Activated CD8-positive, alpha-beta T cell treated with anti-CD3 and anti-CD28 coated beads, Interleukin-2, amount 10 ng/mL, durations not matched to agents 7 days and 5 days (primary cell): Measurements from ENCODE around the gene CRYBG2. TPM values are rescaled to one million over a fixed set of nuclear protein-coding genes. Genes with fewer than 3 reads are reported as not detected.

Experiments
- ATAC-seq: fragments of 150-1000 bp; cut with Tn5 transposase; one replicate; pipeline ENCODE4 v1.10.0; 2021; ENCODE audit warnings: moderate library complexity
- CTCF ChIA-PET: fragments of 350-600 bp; sonication (Branson Sonifier 250); formaldehyde crosslinking; loops from one replicate; lab custom pipeline; 2021; ENCODE audit warnings: antibody characterized with exemption; lab: Charles Lee
- POLR2A ChIA-PET: fragments of 350-600 bp; sonication (Branson Sonifier 250); formaldehyde crosslinking; loops from one replicate; lab custom pipeline; 2021; ENCODE audit warnings: antibody characterized with exemption; lab: Charles Lee
- DNase-seq: peaks from one replicate; pipeline ENCODE4 v3.0.0-alpha.2; 2020
- H3K27ac Mint-ChIP-seq: one replicate; pipeline ENCODE4 v1.8.0; 2021; ENCODE audit warnings: mild to moderate bottlenecking, mixed read lengths
- H3K27me3 Mint-ChIP-seq: one replicate; pipeline ENCODE4 v1.8.0; 2021; ENCODE audit warnings: low read depth, mixed read lengths
- H3K36me3 Mint-ChIP-seq: one replicate; pipeline ENCODE4 v1.8.0; 2021; ENCODE audit warnings: low read depth, mixed read lengths
- H3K4me1 Mint-ChIP-seq: one replicate; pipeline ENCODE4 v1.8.0; 2021; ENCODE audit warnings: low read depth, mixed read lengths
- H3K4me3 Mint-ChIP-seq: one replicate; pipeline ENCODE4 v1.8.0; 2021; ENCODE audit warnings: mild to moderate bottlenecking, mixed read lengths
- H3K9me3 Mint-ChIP-seq: one replicate; pipeline ENCODE4 v1.8.0; 2022; ENCODE audit warnings: mixed read lengths; ENCODE audit not compliant: insufficient read depth
- total RNA-seq, 2 experiments: library from RNA; stranded (reverse); gene quantifications; one replicate each; pipeline ENCODE4 v1.2.3, GENCODE V29; 2021

CRYBG2 gene
- total RNA-seq, 2 experiments from 2014 or later = 7.6 to 8.7 TPM

DNA sequence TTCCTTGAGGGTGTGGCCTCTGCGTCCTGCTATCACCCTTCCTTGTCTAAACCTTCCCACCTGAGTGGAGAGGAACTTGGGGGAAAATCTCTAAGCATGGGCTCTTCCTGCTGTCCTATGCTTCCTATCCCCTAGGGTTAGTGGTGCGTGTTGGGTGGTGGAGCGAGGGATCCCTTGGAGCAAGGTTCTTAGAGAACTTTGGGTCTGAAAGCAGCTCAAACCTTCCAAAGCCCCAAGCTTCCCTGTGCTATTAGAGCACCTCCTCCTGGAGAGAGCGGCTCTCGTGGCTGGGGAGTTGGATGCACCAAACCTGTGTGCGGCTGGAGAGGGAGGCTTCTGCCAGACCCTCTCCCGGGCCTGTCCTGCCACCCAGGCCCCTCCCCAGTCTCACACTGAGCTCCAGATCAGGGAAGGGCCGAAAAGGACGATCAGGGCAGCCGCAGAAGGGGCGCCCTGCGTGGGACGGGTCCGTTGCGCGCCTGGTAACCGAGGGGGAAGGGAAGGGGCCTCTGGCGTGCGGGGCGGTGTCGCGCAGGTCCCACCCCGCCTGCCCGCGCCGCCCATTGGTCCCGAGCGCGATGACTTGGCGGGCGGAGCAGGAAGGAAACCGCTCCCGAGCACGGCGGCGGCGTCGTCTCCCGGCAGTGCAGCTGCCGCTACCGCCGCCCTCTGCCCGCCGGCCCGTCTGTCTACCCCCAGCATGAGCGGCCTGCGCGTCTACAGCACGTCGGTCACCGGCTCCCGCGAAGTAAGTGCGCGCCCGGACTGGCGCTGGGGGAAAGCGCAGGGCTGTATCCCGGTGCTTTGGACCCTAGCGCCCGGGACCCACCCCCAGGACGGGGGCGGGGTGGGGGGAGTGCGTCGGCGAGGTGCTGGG lies 74.2 kb downstream of the CRYBG2 start, which contains the start of gene SH3BGRL3:
SH3BGRL3 (plus strand) TSS at position 631 of the 877 bp plus-strand sequence; CDS start at position 701, 70 bp downstream.
- peak; percentile 90 for DNase-seq
- ChIA-PET POLR2A (interaction anchor here (0.6 to 19.5 kb wide), 6 partner anchors 10 to 153 kb away, joined by 3 to 409 read pairs (median 6); partner anchors contain the start of genes CD52, DHDDS and UBXN11), CTCF (interaction anchor here (1.2 to 9.1 kb wide), 11 partner anchors 9 to 135 kb away, joined by 4 to 206 read pairs (median 6); partner anchors contain the start of genes CD52, CEP85 and ZNF593)
- Mint-ChIP-seq H3K4me3 (peak within 1 kb of the TSS; percentile 89), H3K36me3 (peaks cover 84% of the 10 kb centered on the region), H3K9me3 (no peaks in the 10 kb centered on the region), H3K4me1 (peaks cover 85% of the 10 kb centered on the region), H3K27me3 (no peaks in the 10 kb centered on the region), H3K27ac (peak within 1 kb of the TSS; percentile 96)
- peak; percentile 64 for ATAC-seq

DNA sequence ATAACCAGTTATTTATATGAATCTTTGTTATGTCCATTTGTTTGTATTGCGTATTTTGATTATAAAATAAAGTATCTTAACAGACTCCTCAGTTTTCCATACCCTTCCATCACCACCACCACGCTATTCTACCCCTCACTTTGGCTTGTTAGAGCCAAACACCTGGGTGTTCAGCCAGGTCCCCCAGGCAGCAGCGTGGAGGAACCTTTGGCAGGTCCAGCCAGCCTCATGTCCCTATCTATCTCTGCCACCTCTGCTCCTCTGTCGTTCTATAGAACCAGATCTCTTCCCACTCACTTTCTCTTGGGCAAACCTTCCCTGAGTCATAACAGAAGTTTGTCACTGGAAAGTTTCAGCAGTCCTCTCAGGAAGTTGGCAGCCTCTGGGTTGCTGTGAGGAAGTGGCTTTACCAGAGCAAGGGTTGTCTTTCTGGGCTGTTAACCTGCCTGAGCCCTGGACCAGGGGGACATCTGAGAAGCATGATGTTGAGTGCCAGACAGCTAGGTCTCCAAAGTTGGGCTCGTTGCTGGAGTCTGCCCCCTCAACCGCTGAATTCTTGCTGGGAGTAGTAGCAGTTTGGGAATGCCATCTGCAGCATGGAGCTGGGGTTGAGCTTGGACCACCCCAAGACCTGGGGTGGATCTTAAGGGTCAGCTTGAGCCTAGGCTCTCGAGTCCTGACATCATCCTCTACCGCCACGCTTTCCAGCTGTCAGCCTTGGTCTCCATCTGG lies 75.0 kb downstream of the CRYBG2 start:
- Mint-ChIP-seq H3K4me3 (peak overlapping the region; percentile 89), H3K9me3 (no peaks in the 10 kb centered on the region), H3K4me1 (peaks cover 84% of the 10 kb centered on the region), H3K36me3 (peaks cover 83% of the 10 kb centered on the region), H3K27ac (peak overlapping the region; percentile 91), H3K27me3 (no peaks in the 10 kb centered on the region)
- ChIA-PET CTCF (interaction anchor here (1.2 to 9.1 kb wide), 12 partner anchors 10 to 134 kb away, joined by 4 to 206 read pairs (median 6); partner anchors contain the start of genes CD52, CEP85 and ZNF593), POLR2A (interaction anchor here (0.9 to 19.5 kb wide), 5 partner anchors 11 to 154 kb away, joined by 3 to 409 read pairs (median 10); partner anchors contain the start of genes CD52, DHDDS and UBXN11)
- DNase-seq = no peak
- no peak for ATAC-seq

DNA sequence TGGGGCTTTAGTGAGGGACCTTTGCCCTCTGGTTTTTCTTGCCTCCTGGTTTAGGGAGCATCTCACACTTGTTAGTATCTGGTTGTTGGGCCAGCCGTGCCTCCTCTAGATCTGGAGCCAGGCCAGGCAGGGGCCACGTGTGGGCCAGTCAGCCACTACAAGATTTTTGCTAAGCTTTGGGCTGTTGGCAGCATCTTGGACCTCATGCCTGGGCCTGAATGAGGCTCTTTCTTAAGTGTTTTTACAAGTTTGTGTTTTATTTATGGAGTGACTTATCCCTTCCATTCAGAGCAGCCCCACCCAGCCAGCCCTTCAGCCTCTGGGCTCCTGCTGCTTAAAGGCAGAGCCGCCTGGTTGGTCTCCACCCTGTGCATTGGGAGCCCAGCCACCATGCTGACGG lies 75.6 kb downstream of the CRYBG2 start:
- ChIA-PET CTCF (interaction anchor here (1.2 to 9.1 kb wide), 9 partner anchors 10 to 139 kb away, joined by 4 to 206 read pairs (median 39); partner anchors contain the start of genes CD52 and CEP85), POLR2A (interaction anchor here (19.5 kb wide), 1 partner anchor 40 kb away, joined by 409 read pairs; the partner anchor contains the start of gene CD52)
- Mint-ChIP-seq H3K36me3 (peaks cover 77% of the 10 kb centered on the region), H3K27ac (peak overlapping the region; percentile 91), H3K27me3 (no peaks in the 10 kb centered on the region), H3K9me3 (no peaks in the 10 kb centered on the region), H3K4me1 (peaks cover 78% of the 10 kb centered on the region), H3K4me3 (peak overlapping the region; percentile 36)
- DNase-seq (no peak), ATAC-seq (no peak)

DNA sequence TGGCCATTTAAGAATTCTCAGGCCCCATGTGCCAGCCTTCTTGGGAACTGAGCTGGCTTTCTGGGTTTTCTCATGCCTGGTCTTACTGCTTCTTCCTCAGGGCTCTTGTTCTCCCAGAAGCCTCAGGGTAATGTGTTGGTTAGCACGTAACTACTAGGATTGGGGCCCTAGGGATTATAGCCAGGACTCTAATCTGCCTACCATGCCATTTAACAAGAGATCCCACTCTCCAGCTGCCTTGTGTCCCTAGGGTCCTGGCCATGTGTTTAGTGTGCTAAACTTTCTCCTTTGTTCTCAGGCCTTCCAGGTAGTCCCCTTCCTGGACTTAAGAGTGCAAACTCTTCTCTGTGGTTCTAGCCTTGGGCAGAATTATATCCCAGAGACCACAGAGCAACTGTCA lies 76.2 kb downstream of the CRYBG2 start:
- H3K27ac Mint-ChIP-seq = peak overlapping the region; percentile 91
- H3K4me3 Mint-ChIP-seq = no peak overlapping the region
- H3K36me3 Mint-ChIP-seq = peaks cover 75% of the 10 kb centered on the region
- ChIA-PET POLR2A (interaction anchor here (2.4 to 19.5 kb wide), 3 partner anchors 8 to 40 kb away, joined by 12 to 409 read pairs (median 14); partner anchors contain the start of gene CD52), CTCF (interaction anchor here (0.7 to 9.1 kb wide), 13 partner anchors 7 to 154 kb away, joined by 3 to 206 read pairs (median 29); partner anchors contain the start of genes CD52 and CEP85)
- no peaks in the 10 kb centered on the region for H3K9me3 Mint-ChIP-seq
- no peak for ATAC-seq
- DNase-seq = no peak
- H3K4me1 Mint-ChIP-seq = peaks cover 72% of the 10 kb centered on the region
- H3K27me3 Mint-ChIP-seq = no peaks in the 10 kb centered on the region

DNA sequence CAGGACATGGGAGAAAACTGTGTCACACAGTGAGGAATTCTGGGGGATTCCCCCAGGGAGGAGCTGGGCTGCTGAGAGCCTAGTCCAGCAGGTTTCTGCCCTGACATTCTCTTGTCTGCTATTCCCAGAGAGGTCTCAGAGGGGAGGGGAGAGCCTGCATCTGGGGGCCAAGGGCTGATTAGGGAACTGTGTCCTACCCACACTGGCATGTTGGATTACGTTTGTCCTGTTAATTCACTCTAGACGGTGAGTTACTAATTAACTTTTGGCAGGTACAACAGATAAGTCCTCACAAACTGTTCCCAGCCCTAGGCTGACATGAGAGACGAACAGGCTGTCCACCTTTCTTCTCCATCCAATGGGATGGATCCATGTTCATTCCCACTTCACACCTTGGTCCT lies 76.7 kb downstream of the CRYBG2 start:
- Mint-ChIP-seq H3K4me3 (peak overlapping the region; percentile 26), H3K36me3 (peaks cover 73% of the 10 kb centered on the region), H3K27me3 (no peaks in the 10 kb centered on the region), H3K27ac (peak overlapping the region; percentile 91), H3K4me1 (peaks cover 68% of the 10 kb centered on the region), H3K9me3 (no peaks in the 10 kb centered on the region)
- DNase-seq (no peak), ATAC-seq (no peak)
- POLR2A ChIA-PET = interaction anchor here (2.4 to 19.5 kb wide), 3 partner anchors 8 to 41 kb away, joined by 12 to 409 read pairs (median 14); partner anchors contain the start of gene CD52
- CTCF ChIA-PET = interaction anchor here (0.7 to 9.1 kb wide), 15 partner anchors 8 to 154 kb away, joined by 3 to 206 read pairs (median 6); partner anchors contain the start of genes CD52 and CEP85

DNA sequence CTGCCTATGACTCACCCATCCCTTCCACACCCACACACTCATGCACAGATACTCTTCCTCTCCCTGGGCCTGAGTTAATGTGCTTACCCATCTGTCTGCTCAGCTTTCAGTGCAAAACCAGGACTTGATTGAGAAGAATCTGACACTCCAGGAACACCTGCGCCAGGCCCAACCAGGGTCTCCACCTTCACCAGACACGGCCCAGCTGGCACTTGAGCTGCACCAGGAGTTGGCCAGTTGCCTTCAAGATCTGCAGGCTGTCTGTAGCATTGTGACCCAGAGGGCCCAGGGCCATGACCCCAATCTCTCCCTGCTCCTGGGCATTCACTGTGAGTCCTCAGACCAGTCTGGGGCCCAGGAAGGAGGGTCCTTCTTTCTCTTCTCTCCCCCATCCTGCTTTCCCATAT lies 77.5 kb downstream of the CRYBG2 start:
- POLR2A ChIA-PET = interaction anchor here (0.7 to 19.5 kb wide), 6 partner anchors 9 to 173 kb away, joined by 3 to 409 read pairs (median 9); partner anchors contain the start of gene CD52
- H3K4me3 Mint-ChIP-seq = peak overlapping the region; percentile 26
- no peaks in the 10 kb centered on the region for H3K9me3 Mint-ChIP-seq
- CTCF ChIA-PET = interaction anchor here (0.7 to 9.1 kb wide), 32 partner anchors 9 to 233 kb away, joined by 3 to 206 read pairs (median 6); partner anchors contain the start of genes CD52, CEP85, DHDDS and HMGN2
- DNase-seq (no peak), ATAC-seq (no peak)
- H3K36me3 Mint-ChIP-seq = peaks cover 70% of the 10 kb centered on the region
- peak overlapping the region; percentile 91 for H3K27ac Mint-ChIP-seq
- H3K27me3 Mint-ChIP-seq = no peaks in the 10 kb centered on the region
- H3K4me1 Mint-ChIP-seq = peaks cover 59% of the 10 kb centered on the region

DNA sequence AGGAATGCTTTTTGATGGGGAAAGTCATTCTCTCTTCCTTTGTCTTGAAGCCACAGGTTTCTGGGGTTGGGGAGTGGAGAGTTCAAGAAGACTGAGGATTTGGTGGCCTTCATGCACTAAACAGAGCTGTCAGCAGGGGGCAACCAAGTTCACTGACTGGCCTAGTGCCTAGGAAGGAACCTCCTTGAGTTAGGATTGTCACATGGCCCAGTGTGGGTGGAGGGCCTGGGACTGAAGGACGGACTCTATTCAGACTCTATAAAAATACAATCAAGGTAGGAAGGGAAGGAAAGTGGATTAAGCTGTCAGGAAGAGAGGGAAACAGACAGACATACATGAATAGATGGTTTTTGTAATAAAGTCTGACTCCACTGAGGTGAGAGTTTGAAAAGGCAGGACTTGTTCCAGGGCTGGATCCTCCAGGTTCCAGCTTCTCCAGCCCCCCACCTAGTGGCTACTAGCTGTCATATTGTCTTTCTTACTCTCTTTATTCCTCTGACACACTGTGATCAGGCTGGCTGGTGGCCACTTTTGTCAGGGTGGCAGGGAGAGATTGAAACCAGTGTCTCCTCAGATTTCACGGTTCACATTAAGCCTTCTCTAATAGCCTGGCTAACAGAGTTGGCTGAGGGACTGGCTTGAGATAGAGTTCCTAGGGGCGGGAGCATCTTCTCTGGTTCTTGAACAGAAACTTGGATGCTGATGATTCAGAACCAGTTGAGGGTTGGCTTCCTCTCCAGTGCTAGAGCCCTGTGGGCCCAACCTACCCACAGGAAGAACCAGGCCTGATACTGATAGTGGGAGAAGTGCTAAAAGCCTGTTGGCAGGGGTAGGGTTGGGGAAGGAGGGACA lies 78.1 kb downstream of the CRYBG2 start:
- Mint-ChIP-seq H3K36me3 (peaks cover 67% of the 10 kb centered on the region), H3K27me3 (no peaks in the 10 kb centered on the region), H3K27ac (peak overlapping the region; percentile 91), H3K4me3 (peak overlapping the region; percentile 26), H3K9me3 (no peaks in the 10 kb centered on the region), H3K4me1 (peaks cover 54% of the 10 kb centered on the region)
- ATAC-seq = peak; percentile 66
- peak; percentile 83 for DNase-seq
- CTCF ChIA-PET = interaction anchor here (0.5 to 9.1 kb wide), 39 partner anchors 9 to 536 kb away, joined by 3 to 206 read pairs (median 5); partner anchors contain the start of genes CD52, CEP85, DHDDS and HMGN2
- POLR2A ChIA-PET = interaction anchor here (0.7 to 19.5 kb wide), 7 partner anchors 10 to 173 kb away, joined by 3 to 409 read pairs (median 6); partner anchors contain the start of gene CD52

DNA sequence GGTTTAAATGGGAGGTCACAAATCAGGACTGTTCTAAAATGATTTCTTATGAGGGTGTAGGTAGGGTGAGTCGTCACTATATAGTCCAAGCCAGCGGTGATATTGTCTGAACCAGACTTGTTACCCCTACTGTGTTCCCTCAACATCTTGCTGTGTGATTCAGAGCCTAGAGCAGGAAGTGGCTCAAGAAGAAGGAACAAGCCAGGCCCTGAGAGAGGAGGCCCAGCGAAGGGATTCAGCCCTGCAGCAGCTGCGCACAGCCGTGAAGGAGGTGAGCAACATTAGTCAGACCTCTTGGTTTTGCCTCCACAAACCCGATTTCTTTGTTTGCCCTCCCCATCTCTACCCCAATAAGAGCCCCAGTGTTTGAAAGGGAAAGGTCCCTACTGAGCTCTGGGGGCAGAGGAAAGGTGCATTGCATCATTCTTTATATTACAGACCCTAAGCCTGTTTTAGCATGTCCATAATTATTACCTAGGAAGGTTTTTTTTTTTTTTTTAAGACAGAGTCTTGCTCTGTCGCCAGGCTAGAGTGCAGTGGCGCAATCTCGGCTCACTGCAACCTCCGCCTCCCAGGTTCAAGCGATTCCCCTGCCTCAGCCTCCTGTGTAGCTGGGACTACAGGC lies 79.0 kb downstream of the CRYBG2 start:
- ATAC-seq (no peak), DNase-seq (no peak)
- CTCF ChIA-PET = interaction anchor here (0.8 to 9.1 kb wide), 23 partner anchors 9 to 262 kb away, joined by 3 to 206 read pairs (median 10); partner anchors contain the start of genes CD52, CEP85, UBXN11 and ZNF593
- Mint-ChIP-seq H3K27ac (peak overlapping the region; percentile 7), H3K4me3 (no peak overlapping the region), H3K27me3 (no peaks in the 10 kb centered on the region), H3K9me3 (no peaks in the 10 kb centered on the region), H3K36me3 (peaks cover 68% of the 10 kb centered on the region), H3K4me1 (peaks cover 54% of the 10 kb centered on the region)
- POLR2A ChIA-PET = interaction anchor here (1.0 to 19.5 kb wide), 5 partner anchors 10 to 116 kb away, joined by 4 to 409 read pairs (median 12); partner anchors contain the start of gene CD52
